ENCODE measurements around the gene STAT5B. TPM values are rescaled to one million over a fixed set of nuclear protein-coding genes. Genes with fewer than 3 reads are reported as not detected.
"Not testable (repeated sequence)": the region's sequence is repeated elsewhere in the genome, so short reads cannot be mapped to it uniquely, and the experiment has no call there.

Gene STAT5B
- total RNA-seq, 1 experiment from 2014 or later: 7.1 TPM

DNA sequence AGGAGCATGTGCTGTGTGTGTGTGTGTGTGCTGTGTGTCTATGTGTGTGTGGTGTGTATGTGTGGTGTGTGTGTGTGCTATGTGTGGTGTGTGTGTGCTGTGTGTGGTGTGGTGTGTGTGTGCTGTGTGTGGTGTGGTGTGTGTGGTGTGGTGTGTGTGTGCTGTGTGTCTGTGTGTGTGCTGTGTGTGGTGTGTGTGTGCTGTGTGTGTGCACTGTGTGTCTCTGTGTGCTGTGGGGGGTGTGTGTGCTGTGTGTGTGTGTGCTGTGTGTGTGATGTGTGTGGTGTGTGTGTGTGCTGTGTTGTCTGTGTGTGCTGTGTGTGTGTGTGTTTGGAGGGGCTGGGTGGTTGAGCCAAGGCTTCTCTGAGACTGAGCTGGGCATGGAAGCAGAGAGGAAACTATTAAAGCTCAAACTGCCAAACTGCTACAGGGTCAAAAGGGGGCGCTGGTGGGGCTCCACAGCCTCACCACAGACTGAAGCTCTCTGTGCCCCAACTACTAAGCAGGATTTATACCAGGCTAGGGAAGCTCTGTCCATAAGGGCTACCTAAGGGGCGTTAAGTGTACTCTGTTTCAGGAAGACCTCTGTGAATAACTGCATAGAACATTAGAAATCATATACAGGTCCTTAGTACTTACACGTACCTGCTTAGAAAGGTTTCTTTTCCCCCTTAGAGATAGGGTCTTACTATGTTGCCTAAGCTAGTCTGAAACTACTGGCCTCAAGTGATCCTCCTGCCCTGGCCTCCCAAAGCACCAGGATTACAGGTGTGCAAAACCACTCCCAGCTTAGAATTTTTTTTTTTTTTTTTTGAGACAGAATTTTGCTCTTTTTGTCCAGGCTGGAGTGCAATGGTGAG lies 54.1 kb downstream of the STAT5B start:
- ChIA-PET RAD21 (ENCODE audit: low non-redundant PET in 1 of 2, low total read pairs in 2 of 2, uncharacterized antibody in 2 of 2, unreplicated experiment in 2 of 2) (interaction anchor here (0.7 to 1.2 kb wide), 5 partner anchors 14 to 305 kb away, joined by 3 to 6 read pairs (median 3); partner anchors contain the start of gene STAT5B (in 1 of the 2)), POLR2A (no interaction called here), CTCF (interaction anchor here (0.6 to 1.9 kb wide), 27 partner anchors 9 to 305 kb away, joined by 3 to 11 read pairs (median 4); partner anchors contain the start of genes GHDC, HCRT and STAT3)
- Histone ChIP-seq H3K9ac (ENCODE audit: low read length) (no peak overlapping the region), H3K27ac (ENCODE audit: low read depth, low read length) (no peak overlapping the region), H3K79me2 (ENCODE audit: insufficient read depth, low read length) (no peaks in the 10 kb centered on the region), H3K4me1 (ENCODE audit: control insufficient read depth in 1 of 2, insufficient read depth in 2 of 2, low read length in 2 of 2) (peaks cover 0 to 11% of the 10 kb centered on the region in 2 experiments; a peak in 3 of 4 replicates), H3K9me3 (ENCODE audit: control insufficient read depth in 1 of 2, insufficient read depth in 1 of 2, low read depth in 1 of 2, low read length in 2 of 2) (no peaks in the 10 kb centered on the region), H3K27me3 (ENCODE audit: insufficient read depth, low read length) (no peaks in the 10 kb centered on the region), H3K4me2 (ENCODE audit: low read length) (no peak overlapping the region), H3K4me3 (replicated peaks in 1 of 2; ENCODE audit: low read depth in 1 of 2, low read length in 2 of 2) (no peak overlapping the region), H3K36me3 (ENCODE audit: control insufficient read depth in 1 of 2, insufficient read depth in 2 of 2, low read length in 2 of 2) (0 out of 4 replicates have a peak, but pooled peaks cover 0 to under 1% of the 10 kb centered on the region in 2 experiments), H2AFZ (ENCODE audit: low read depth, low read length, poor library complexity, severe bottlenecking) (no peak overlapping the region), H4K20me1 (ENCODE audit: insufficient read depth) (no peaks in the 10 kb centered on the region), H3K9me2 (ENCODE audit: insufficient read depth) (no peaks in the 10 kb centered on the region)
- TF ChIP-seq, protein P1, sequence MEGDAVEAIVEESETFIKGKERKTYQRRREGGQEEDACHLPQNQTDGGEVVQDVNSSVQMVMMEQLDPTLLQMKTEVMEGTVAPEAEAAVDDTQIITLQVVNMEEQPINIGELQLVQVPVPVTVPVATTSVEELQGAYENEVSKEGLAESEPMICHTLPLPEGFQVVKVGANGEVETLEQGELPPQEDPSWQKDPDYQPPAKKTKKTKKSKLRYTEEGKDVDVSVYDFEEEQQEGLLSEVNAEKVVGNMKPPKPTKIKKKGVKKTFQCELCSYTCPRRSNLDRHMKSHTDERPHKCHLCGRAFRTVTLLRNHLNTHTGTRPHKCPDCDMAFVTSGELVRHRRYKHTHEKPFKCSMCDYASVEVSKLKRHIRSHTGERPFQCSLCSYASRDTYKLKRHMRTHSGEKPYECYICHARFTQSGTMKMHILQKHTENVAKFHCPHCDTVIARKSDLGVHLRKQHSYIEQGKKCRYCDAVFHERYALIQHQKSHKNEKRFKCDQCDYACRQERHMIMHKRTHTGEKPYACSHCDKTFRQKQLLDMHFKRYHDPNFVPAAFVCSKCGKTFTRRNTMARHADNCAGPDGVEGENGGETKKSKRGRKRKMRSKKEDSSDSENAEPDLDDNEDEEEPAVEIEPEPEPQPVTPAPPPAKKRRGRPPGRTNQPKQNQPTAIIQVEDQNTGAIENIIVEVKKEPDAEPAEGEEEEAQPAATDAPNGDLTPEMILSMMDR (IDR thresholded peaks at IDR 0.05 in 2 of 3, conservative IDR thresholded peaks at IDR 0.05 in 1 of 3; ENCODE audit: borderline replicate concordance in 1 of 3, insufficient read depth in 1 of 3, low read depth in 2 of 3, low read length in 2 of 3): peak; percentile 47 to 84 (median 80); a peak in 5 of 6 replicates
- TF ChIP-seq ZFX (IDR thresholded peaks at IDR 0.05) (no peak), RAD21 (IDR thresholded peaks at IDR 0.05; ENCODE audit: low read depth) (peak; percentile 67), YY1 (IDR thresholded peaks at IDR 0.05; ENCODE audit: extremely low read depth, insufficient replicate concordance, low read depth, low read length) (no peak), CBX3 (IDR thresholded peaks at IDR 0.05; ENCODE audit: low read depth) (no peak)
- TF ChIP-seq, protein P2, sequence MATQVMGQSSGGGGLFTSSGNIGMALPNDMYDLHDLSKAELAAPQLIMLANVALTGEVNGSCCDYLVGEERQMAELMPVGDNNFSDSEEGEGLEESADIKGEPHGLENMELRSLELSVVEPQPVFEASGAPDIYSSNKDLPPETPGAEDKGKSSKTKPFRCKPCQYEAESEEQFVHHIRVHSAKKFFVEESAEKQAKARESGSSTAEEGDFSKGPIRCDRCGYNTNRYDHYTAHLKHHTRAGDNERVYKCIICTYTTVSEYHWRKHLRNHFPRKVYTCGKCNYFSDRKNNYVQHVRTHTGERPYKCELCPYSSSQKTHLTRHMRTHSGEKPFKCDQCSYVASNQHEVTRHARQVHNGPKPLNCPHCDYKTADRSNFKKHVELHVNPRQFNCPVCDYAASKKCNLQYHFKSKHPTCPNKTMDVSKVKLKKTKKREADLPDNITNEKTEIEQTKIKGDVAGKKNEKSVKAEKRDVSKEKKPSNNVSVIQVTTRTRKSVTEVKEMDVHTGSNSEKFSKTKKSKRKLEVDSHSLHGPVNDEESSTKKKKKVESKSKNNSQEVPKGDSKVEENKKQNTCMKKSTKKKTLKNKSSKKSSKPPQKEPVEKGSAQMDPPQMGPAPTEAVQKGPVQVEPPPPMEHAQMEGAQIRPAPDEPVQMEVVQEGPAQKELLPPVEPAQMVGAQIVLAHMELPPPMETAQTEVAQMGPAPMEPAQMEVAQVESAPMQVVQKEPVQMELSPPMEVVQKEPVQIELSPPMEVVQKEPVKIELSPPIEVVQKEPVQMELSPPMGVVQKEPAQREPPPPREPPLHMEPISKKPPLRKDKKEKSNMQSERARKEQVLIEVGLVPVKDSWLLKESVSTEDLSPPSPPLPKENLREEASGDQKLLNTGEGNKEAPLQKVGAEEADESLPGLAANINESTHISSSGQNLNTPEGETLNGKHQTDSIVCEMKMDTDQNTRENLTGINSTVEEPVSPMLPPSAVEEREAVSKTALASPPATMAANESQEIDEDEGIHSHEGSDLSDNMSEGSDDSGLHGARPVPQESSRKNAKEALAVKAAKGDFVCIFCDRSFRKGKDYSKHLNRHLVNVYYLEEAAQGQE (IDR thresholded peaks at IDR 0.05; ENCODE audit: low read depth): no peak
- DNase-seq (ENCODE audit: low read depth, low spot score): peak; percentile 7
- BruUV-seq (replicated peaks): no TSS peak
- peak; percentile 94 for ATAC-seq
- intact Hi-C loops (cut with micrococcal nuclease): no loop called here

DNA sequence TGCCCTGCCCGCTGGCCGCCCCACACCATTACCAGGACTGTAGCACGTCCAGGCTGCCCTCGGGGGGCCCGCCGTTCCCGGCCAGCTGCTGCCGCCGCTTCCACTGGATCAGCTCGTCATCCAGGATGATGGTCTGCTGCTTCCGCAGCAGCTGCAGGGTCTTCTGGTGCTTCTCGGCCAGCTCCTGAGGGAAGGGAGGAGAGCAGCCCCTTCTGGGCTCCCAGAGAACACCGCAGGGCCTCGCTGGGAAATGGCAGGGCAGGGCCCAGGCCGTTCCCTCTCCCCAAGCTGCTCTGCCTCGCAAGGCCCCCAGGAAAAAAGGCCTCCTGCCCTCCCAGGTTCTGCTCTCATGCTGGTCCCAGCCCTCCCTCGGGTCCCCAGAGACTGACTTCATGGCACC lies 56.9 kb downstream of the STAT5B start:
- H3K27me3 ChIP-seq (ENCODE audit: insufficient read depth, low read length); H3K4me3 ChIP-seq (replicated peaks in 1 of 2; ENCODE audit: low read depth in 1 of 2, low read length in 2 of 2); RAD21 ChIA-PET (ENCODE audit: low non-redundant PET in 1 of 2, low total read pairs in 2 of 2, uncharacterized antibody in 2 of 2, unreplicated experiment in 2 of 2); H3K79me2 ChIP-seq (ENCODE audit: insufficient read depth, low read length); BruUV-seq (replicated peaks); H3K4me1 ChIP-seq (ENCODE audit: control insufficient read depth in 1 of 2, insufficient read depth in 2 of 2, low read length in 2 of 2); H2AFZ ChIP-seq (ENCODE audit: low read depth, low read length, poor library complexity, severe bottlenecking); DNase-seq (ENCODE audit: low read depth, low spot score); H3K36me3 ChIP-seq (ENCODE audit: control insufficient read depth in 1 of 2, insufficient read depth in 2 of 2, low read length in 2 of 2); H3K4me2 ChIP-seq (ENCODE audit: low read length); H3K9me2 ChIP-seq (ENCODE audit: insufficient read depth); POLR2A ChIA-PET; H3K9me3 ChIP-seq (ENCODE audit: control insufficient read depth in 1 of 2, insufficient read depth in 1 of 2, low read depth in 1 of 2, low read length in 2 of 2); H4K20me1 ChIP-seq (ENCODE audit: insufficient read depth); ATAC-seq; CTCF ChIA-PET; H3K27ac ChIP-seq (ENCODE audit: low read depth, low read length); H3K9ac ChIP-seq (ENCODE audit: low read length); intact Hi-C loops (cut with micrococcal nuclease): not testable (repeated sequence)

Data from HCT116 (cell line).